ENCODE data around the gene DUSP5.

GRCh38 chr10:110490640-110491039, 7.1 kb upstream of the DUSP5 start:
- TF ChIP-seq CTCF (IDR thresholded peaks at IDR 0.05) (no peak), POLR2A (IDR thresholded peaks at IDR 0.05) (no peak), POLR2AphosphoS5 (IDR thresholded peaks at IDR 0.05) (no peak), EP300 (IDR thresholded peaks at IDR 0.05) (no peak)

All from stomach (tissue), 4 donors.